Body of pancreas (tissue), 4 donors: ENCODE results near the gene GIGYF1.

Source experiments
- POLR2A ChIP-seq, 3 donors: fragments of 450-650 bp; IDR thresholded peaks; one replicate each; pipeline ENCODE4 v1.6.1; 2016; ENCODE audit warnings: antibody characterized with exemption in 3 of 3, mild to moderate bottlenecking in 2 of 3
- TF ChIP-seq, protein P1 (sequence below), 7 experiments: fragments of 450-650 bp in 4 of 7; fragments of 200-600 bp in 3 of 7; sonication (generic) in 3 of 7; IDR thresholded peaks; one replicate each; pipeline ENCODE4 v1.5.1; 2016 to 2019; ENCODE audit warnings: antibody characterized with exemption in 7 of 7

GRCh38 chr7:100686822-100687211, 7.2 kb downstream of the GIGYF1 start:
- TF ChIP-seq, protein P1, sequence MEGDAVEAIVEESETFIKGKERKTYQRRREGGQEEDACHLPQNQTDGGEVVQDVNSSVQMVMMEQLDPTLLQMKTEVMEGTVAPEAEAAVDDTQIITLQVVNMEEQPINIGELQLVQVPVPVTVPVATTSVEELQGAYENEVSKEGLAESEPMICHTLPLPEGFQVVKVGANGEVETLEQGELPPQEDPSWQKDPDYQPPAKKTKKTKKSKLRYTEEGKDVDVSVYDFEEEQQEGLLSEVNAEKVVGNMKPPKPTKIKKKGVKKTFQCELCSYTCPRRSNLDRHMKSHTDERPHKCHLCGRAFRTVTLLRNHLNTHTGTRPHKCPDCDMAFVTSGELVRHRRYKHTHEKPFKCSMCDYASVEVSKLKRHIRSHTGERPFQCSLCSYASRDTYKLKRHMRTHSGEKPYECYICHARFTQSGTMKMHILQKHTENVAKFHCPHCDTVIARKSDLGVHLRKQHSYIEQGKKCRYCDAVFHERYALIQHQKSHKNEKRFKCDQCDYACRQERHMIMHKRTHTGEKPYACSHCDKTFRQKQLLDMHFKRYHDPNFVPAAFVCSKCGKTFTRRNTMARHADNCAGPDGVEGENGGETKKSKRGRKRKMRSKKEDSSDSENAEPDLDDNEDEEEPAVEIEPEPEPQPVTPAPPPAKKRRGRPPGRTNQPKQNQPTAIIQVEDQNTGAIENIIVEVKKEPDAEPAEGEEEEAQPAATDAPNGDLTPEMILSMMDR (IDR thresholded peaks at IDR 0.05): no peak
- no peak for TF ChIP-seq POLR2A (IDR thresholded peaks at IDR 0.05)
